Panc1 (cell line): Measurements from ENCODE around the gene ZNF672. TPM values are rescaled to one million over a fixed set of nuclear protein-coding genes. Genes with fewer than 3 reads are reported as not detected.

ENCODE experiments used
- ATAC-seq: fragments of 200-7000 bp; cut with Tn5 transposase; 2 replicates; pipeline ENCODE4 v1.9.1; 2020; ENCODE audit warnings: mild to moderate bottlenecking, moderate library complexity
- BruUV-seq: library from RNA; stranded (reverse); fragments of 400-500 nt; replicated peaks from 2 replicates; lab custom pipeline; 2021; lab: Mats Ljungman, UMichigan
- CTCF ChIA-PET: fragments of 300-600 bp; sonication (Branson Sonifier 250); formaldehyde crosslinking; loops from one replicate; lab custom pipeline; 2022; ENCODE audit warnings: antibody characterized with exemption; lab: Charles Lee
- POLR2A ChIA-PET: fragments of 300-600 bp; sonication (Branson Sonifier 250); formaldehyde crosslinking; loops from one replicate; lab custom pipeline; 2022; ENCODE audit warnings: antibody characterized with exemption; lab: Charles Lee
- DNase-seq: peaks from one replicate; pipeline ENCODE4 v3.0.0-alpha.2; 2010; ENCODE audit warnings: low read depth, low spot score
- H3K27ac ChIP-seq: 2 replicates; pipeline ENCODE4 v1.5.1; 2011; ENCODE audit warnings: mild to moderate bottlenecking, low read length, inconsistent platforms
- H3K27me3 ChIP-seq: fragments of 200-500 bp; sonication (Bioruptor generic); 2 replicates; pipeline ENCODE4 v1.6.0; 2014; ENCODE audit warnings: low read length, inconsistent platforms; ENCODE audit not compliant: control insufficient read depth, insufficient read depth
- H3K36me3 ChIP-seq: fragments of 200-500 bp; sonication (Bioruptor generic); 2 replicates; pipeline ENCODE4 v1.5.1; 2014; ENCODE audit warnings: inconsistent platforms, mild to moderate bottlenecking, low read length, moderate library complexity; ENCODE audit not compliant: control insufficient read depth, insufficient read depth
- H3K4me1 ChIP-seq: 2 replicates; pipeline ENCODE4 v1.5.1; 2011; ENCODE audit warnings: inconsistent platforms, mild to moderate bottlenecking, low read length, moderate library complexity; ENCODE audit not compliant: control insufficient read depth, insufficient read depth
- H3K4me3 ChIP-seq, 2 experiments: 2 replicates each; pipeline ENCODE4 v1.5.1; 2011 to 2012; ENCODE audit warnings: low read depth in 2 of 2, low read length in 2 of 2, mild to moderate bottlenecking in 2 of 2, inconsistent platforms in 1 of 2, moderate library complexity in 1 of 2
- H3K9me3 ChIP-seq: fragments of 200-500 bp; sonication (Bioruptor generic); 2 replicates; pipeline ENCODE4 v1.5.1; 2014; ENCODE audit warnings: low read depth, mild to moderate bottlenecking, inconsistent platforms, low read length, moderate library complexity; ENCODE audit not compliant: control insufficient read depth, insufficient read depth
- POLR2AphosphoS5 ChIP-seq: IDR thresholded peaks from 2 replicates; pipeline ENCODE4 v1.6.1; 2012; ENCODE audit warnings: mild to moderate bottlenecking, low read depth, low read length, moderate library complexity
- SIN3A ChIP-seq: IDR thresholded peaks from 2 replicates; pipeline ENCODE4 v1.6.1; 2012; ENCODE audit warnings: low read depth, mild to moderate bottlenecking, low read length, moderate library complexity, borderline replicate concordance; ENCODE audit not compliant: insufficient read depth
- TCF7L2 ChIP-seq: IDR thresholded peaks from 2 replicates; pipeline ENCODE4 v1.6.1; 2011; ENCODE audit warnings: mild to moderate bottlenecking, low read depth, low read length, inconsistent platforms
- in situ Hi-C: cut with HindIII; loops from 2 replicates; pipeline ENCODE4 v1.10.0; 2016; ENCODE audit warnings: low sequenced_read_pairs, low pct_unique_long_range_greater_than_20kb
- intact Hi-C: fragments of 100-400 bp; cut with micrococcal nuclease; formaldehyde crosslinking; loops from one replicate; pipeline ENCODE4 v1.10.0; 2022; ENCODE audit not compliant: unreplicated experiment
- total RNA-seq: library from RNA; stranded (reverse); gene quantifications from one replicate; pipeline ENCODE4 v1.2.1, GENCODE V29; 2021; ENCODE audit not compliant: unreplicated experiment
- TF ChIP-seq, protein P1 (sequence below): fragments of 450-650 bp; IDR thresholded peaks from 2 replicates; pipeline ENCODE4 v1.5.1; 2017; ENCODE audit warnings: mild to moderate bottlenecking
- TF ChIP-seq, protein P2 (sequence below), 2 experiments: IDR thresholded peaks; 2 replicates each; pipeline ENCODE4 v1.6.1; 2011 to 2012; ENCODE audit warnings: low read depth in 2 of 2, control low read depth in 1 of 2, low read length in 1 of 2, mild to moderate bottlenecking in 1 of 2, moderate library complexity in 1 of 2; ENCODE audit not compliant: insufficient read depth in 1 of 2

Gene ZNF672
- total RNA-seq, 1 experiment from 2014 or later = 36.2 TPM

DNA sequence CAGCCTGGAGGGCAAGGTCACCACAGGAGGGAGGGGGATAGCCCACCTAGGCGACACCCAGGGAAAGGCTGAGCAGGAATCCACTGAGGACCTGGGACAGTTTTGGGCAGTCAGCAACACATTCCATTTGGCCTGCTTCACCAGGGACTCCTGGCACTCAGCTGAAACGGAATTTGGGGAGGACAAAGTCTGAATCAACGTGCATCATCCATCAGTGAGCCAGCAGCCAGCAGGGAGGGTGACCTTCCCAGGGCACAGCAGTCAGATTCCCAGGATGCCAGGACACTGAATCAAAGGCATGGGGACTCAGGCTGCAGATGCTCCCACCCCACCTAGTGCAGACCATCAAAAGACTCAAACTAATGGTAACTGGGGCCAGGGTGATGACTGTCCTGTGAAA is 16.9 kb upstream of the ZNF672 start:
- Histone ChIP-seq H3K27ac (no peak overlapping the region), H3K4me3 (no peak overlapping the region), H3K9me3 (no peaks in the 10 kb centered on the region), H3K27me3 (no peaks in the 10 kb centered on the region), H3K36me3 (no peaks in the 10 kb centered on the region), H3K4me1 (peaks cover 12% of the 10 kb centered on the region)
- intact Hi-C loops (no loop called here), in situ Hi-C loops (no loop called here)
- no TSS peak for BruUV-seq
- DNase-seq (no peak), ATAC-seq (no peak)
- ChIA-PET CTCF (no interaction called here), POLR2A (no interaction called here)
- TF ChIP-seq, protein P1, sequence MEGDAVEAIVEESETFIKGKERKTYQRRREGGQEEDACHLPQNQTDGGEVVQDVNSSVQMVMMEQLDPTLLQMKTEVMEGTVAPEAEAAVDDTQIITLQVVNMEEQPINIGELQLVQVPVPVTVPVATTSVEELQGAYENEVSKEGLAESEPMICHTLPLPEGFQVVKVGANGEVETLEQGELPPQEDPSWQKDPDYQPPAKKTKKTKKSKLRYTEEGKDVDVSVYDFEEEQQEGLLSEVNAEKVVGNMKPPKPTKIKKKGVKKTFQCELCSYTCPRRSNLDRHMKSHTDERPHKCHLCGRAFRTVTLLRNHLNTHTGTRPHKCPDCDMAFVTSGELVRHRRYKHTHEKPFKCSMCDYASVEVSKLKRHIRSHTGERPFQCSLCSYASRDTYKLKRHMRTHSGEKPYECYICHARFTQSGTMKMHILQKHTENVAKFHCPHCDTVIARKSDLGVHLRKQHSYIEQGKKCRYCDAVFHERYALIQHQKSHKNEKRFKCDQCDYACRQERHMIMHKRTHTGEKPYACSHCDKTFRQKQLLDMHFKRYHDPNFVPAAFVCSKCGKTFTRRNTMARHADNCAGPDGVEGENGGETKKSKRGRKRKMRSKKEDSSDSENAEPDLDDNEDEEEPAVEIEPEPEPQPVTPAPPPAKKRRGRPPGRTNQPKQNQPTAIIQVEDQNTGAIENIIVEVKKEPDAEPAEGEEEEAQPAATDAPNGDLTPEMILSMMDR = no peak
- TF ChIP-seq POLR2AphosphoS5 = no peak
- TF ChIP-seq, protein P2, sequence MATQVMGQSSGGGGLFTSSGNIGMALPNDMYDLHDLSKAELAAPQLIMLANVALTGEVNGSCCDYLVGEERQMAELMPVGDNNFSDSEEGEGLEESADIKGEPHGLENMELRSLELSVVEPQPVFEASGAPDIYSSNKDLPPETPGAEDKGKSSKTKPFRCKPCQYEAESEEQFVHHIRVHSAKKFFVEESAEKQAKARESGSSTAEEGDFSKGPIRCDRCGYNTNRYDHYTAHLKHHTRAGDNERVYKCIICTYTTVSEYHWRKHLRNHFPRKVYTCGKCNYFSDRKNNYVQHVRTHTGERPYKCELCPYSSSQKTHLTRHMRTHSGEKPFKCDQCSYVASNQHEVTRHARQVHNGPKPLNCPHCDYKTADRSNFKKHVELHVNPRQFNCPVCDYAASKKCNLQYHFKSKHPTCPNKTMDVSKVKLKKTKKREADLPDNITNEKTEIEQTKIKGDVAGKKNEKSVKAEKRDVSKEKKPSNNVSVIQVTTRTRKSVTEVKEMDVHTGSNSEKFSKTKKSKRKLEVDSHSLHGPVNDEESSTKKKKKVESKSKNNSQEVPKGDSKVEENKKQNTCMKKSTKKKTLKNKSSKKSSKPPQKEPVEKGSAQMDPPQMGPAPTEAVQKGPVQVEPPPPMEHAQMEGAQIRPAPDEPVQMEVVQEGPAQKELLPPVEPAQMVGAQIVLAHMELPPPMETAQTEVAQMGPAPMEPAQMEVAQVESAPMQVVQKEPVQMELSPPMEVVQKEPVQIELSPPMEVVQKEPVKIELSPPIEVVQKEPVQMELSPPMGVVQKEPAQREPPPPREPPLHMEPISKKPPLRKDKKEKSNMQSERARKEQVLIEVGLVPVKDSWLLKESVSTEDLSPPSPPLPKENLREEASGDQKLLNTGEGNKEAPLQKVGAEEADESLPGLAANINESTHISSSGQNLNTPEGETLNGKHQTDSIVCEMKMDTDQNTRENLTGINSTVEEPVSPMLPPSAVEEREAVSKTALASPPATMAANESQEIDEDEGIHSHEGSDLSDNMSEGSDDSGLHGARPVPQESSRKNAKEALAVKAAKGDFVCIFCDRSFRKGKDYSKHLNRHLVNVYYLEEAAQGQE (IDR thresholded peaks at IDR 0.05; ENCODE audit: insufficient read depth in 1 of 2, low read depth in 2 of 2, low read length in 1 of 2) = no peak
- TF ChIP-seq SIN3A = no peak
- TF ChIP-seq TCF7L2 = no peak

DNA sequence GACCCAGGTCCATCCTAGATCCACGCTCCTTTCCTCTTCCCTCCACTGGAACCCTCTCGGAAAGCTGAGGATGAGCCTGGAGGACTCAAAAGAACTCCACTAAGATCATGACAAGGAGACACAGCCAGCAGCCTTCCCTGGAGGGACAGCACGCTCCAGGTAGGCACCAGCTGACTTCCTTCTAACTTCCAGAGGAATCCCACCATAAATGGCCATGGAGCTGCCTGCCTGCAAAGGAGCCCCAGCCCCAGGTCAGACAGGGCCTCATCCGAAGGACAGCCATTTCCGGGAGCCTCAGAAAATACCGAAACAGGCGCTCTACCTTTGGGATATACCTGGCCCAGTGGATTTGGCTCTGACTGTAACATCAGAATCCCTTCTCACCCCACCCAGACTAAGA is 16.4 kb upstream of the ZNF672 start:
- ChIA-PET CTCF (no interaction called here), POLR2A (no interaction called here)
- no TSS peak for BruUV-seq
- TF ChIP-seq POLR2AphosphoS5 (no peak), SIN3A (no peak), TCF7L2 (no peak)
- TF ChIP-seq, protein P2 (IDR thresholded peaks at IDR 0.05; ENCODE audit: insufficient read depth in 1 of 2, low read depth in 2 of 2, low read length in 1 of 2) = no peak
- TF ChIP-seq, protein P1 = no peak
- no peak overlapping the region for H3K27ac ChIP-seq
- in situ Hi-C loops = no loop called here
- H3K27me3 ChIP-seq = no peaks in the 10 kb centered on the region
- ATAC-seq = no peak
- no peak overlapping the region for H3K4me3 ChIP-seq
- no peaks in the 10 kb centered on the region for H3K9me3 ChIP-seq
- no peak for DNase-seq
- peaks cover 12% of the 10 kb centered on the region for H3K4me1 ChIP-seq
- intact Hi-C loops = no loop called here
- H3K36me3 ChIP-seq = no peaks in the 10 kb centered on the region
